GM03348 (cell line): Measurements from ENCODE around the gene PSMF1.

Experiments used
- DNase-seq: peaks from one replicate; pipeline ENCODE4 v3.0.0; 2012; ENCODE audit warnings: low spot score

The PSMF1 gene

GRCh38 chr20:1190847-1191246 lies 72.4 kb downstream of the PSMF1 start:
- no peak for DNase-seq

GRCh38 chr20:1191299-1191698 lies 72.9 kb downstream of the PSMF1 start:
- DNase-seq, result no peak

GRCh38 chr20:1195226-1195625 lies 76.8 kb downstream of the PSMF1 start:
- DNase-seq, result no peak

GRCh38 chr20:1196634-1197033 lies 78.2 kb downstream of the PSMF1 start:
- DNase-seq, result no peak

GRCh38 chr20:1197801-1198200 lies 79.4 kb downstream of the PSMF1 start:
- DNase-seq, result no peak

- DNase-seq, result no peak
Observed at GRCh38 chr20:1198751-1199150, 80.3 kb downstream of the PSMF1 start.

GRCh38 chr20:1199212-1199873 lies 80.9 kb downstream of the PSMF1 start:
- DNase-seq, result no peak

- DNase-seq, result no peak
Observed at GRCh38 chr20:1199964-1200363, 81.6 kb downstream of the PSMF1 start.

- no peak for DNase-seq
Observed at GRCh38 chr20:1202762-1203504, 84.5 kb downstream of the PSMF1 start, which contains the start of gene C20orf202. Gene C20orf202 (plus strand): TSS chr20:1203454. CDS start chr20:1203586, 132 bp downstream.

- no peak for DNase-seq
Observed at GRCh38 chr20:1203630-1204029, 85.2 kb downstream of the PSMF1 start.

- DNase-seq, result no peak
Observed at GRCh38 chr20:1204113-1204512, 85.7 kb downstream of the PSMF1 start.

- no peak for DNase-seq
Observed at GRCh38 chr20:1204576-1204975, 86.2 kb downstream of the PSMF1 start.

GRCh38 chr20:1205802-1206201 lies 87.4 kb downstream of the PSMF1 start:
- DNase-seq, result no peak

- DNase-seq, result no peak
Observed at GRCh38 chr20:1206366-1207148, 88.2 kb downstream of the PSMF1 start.

GRCh38 chr20:1207293-1207878 lies 89.0 kb downstream of the PSMF1 start:
- DNase-seq, result no peak

GRCh38 chr20:1209447-1210387 lies 91.3 kb downstream of the PSMF1 start:
- peak; percentile 33 for DNase-seq

GRCh38 chr20:1210501-1210900 lies 92.1 kb downstream of the PSMF1 start:
- DNase-seq, result no peak

GRCh38 chr20:1212023-1212422 lies 93.6 kb downstream of the PSMF1 start:
- DNase-seq, result no peak

- peak; percentile 82 for DNase-seq
Observed at GRCh38 chr20:1212607-1213396, 94.4 kb downstream of the PSMF1 start.

- DNase-seq, result no peak
Observed at GRCh38 chr20:1214838-1215261, 96.4 kb downstream of the PSMF1 start.
